Lung (tissue), 12 donors: ENCODE results near the gene SETD2. TPM values are rescaled to one million over a fixed set of nuclear protein-coding genes. Genes with fewer than 3 reads are reported as not detected.

Experiments
- ATAC-seq: fragments of 200-7000 bp; cut with Tn5 transposase; one replicate; pipeline ENCODE4 v1.9.1; 2020; ENCODE audit warnings: moderate number of reproducible peaks; ENCODE audit not compliant: insufficient read depth, low FRiP score
- DNase-seq, 3 donors: peaks; one replicate each; pipeline ENCODE4 v3.0.0-alpha.2; 2013 to 2017
- H3K27ac ChIP-seq, 2 donors: one replicate each; pipeline ENCODE4 v1.5.1; 2013; ENCODE audit warnings: mild to moderate bottlenecking in 2 of 2, moderate library complexity in 2 of 2, control low read depth in 1 of 2, inconsistent platforms in 1 of 2, low read depth in 1 of 2, low read length in 1 of 2
- H3K27me3 ChIP-seq, 3 donors: one replicate each; pipeline ENCODE4 v1.5.1; 2013; ENCODE audit warnings: low read length in 2 of 3; ENCODE audit not compliant: control insufficient read depth in 3 of 3, insufficient read depth in 3 of 3
- H3K36me3 ChIP-seq, 4 donors: one replicate each; pipeline ENCODE4 v1.5.1; 2013; ENCODE audit warnings: low read length in 4 of 4, mild to moderate bottlenecking in 1 of 4, moderate library complexity in 1 of 4; ENCODE audit not compliant: control insufficient read depth in 4 of 4, insufficient read depth in 4 of 4
- H3K4me1 ChIP-seq, 5 donors: one replicate each; pipeline ENCODE4 v1.5.1; 2013; ENCODE audit warnings: low read length in 5 of 5, mild to moderate bottlenecking in 2 of 5, moderate library complexity in 1 of 5; ENCODE audit not compliant: control insufficient read depth in 5 of 5, insufficient read depth in 5 of 5
- H3K4me3 ChIP-seq: one replicate; pipeline ENCODE4 v1.5.1; 2013; ENCODE audit warnings: mild to moderate bottlenecking, control low read depth, moderate library complexity
- H3K9ac ChIP-seq, 2 donors: one replicate each; pipeline ENCODE4 v1.5.1; 2013; ENCODE audit warnings: low read length in 2 of 2, control low read depth in 1 of 2; ENCODE audit not compliant: insufficient read depth in 1 of 2
- H3K9me3 ChIP-seq, 4 donors: one replicate each; pipeline ENCODE4 v1.5.1; 2013; ENCODE audit warnings: low read length in 3 of 4, mild to moderate bottlenecking in 1 of 4, moderate library complexity in 1 of 4; ENCODE audit not compliant: control insufficient read depth in 4 of 4, insufficient read depth in 3 of 4
- WGBS, 2 donors: extraction: QIAGEN DNeasy Blood & Tissue Kit; methylation state at CpG; one replicate each; pipeline ENCODE4 v1.1.7; 2013; 5-methylcytosine and 5-hydroxymethylcytosine counted together
- polyA plus RNA-seq, 2 donors: library from polyadenylated mRNA; stranded (reverse); fragments of 200-250 nt; gene quantifications; one replicate each; pipeline ENCODE4 v1.2.1, GENCODE V29; 2013
- total RNA-seq, 2 donors: library from RNA; depleted of rRNA in 1 of 2; stranded (reverse); fragments of >200 nt in 1 of 2; gene quantifications; one replicate each; pipeline ENCODE4 v1.2.1, GENCODE V29; 2014 to 2021
- TF ChIP-seq, protein P1 (sequence below): IDR thresholded peaks from 2 replicates; pipeline ENCODE4 v1.5.1; 2012; ENCODE audit warnings: mild to moderate bottlenecking; ENCODE audit errors: control extremely low read depth, extremely low read depth
- donor health status: control.
- donor health status: control.
- donor health status: Bipolar disorder and iron deficiency.
- donor health status: healthy.
- donor health status: DM: yes; HTN: yes; CAD: no.

SETD2 gene
- total and polyA plus RNA-seq, 4 donors, result 10.4 to 107 (median 25.0) TPM

DNA sequence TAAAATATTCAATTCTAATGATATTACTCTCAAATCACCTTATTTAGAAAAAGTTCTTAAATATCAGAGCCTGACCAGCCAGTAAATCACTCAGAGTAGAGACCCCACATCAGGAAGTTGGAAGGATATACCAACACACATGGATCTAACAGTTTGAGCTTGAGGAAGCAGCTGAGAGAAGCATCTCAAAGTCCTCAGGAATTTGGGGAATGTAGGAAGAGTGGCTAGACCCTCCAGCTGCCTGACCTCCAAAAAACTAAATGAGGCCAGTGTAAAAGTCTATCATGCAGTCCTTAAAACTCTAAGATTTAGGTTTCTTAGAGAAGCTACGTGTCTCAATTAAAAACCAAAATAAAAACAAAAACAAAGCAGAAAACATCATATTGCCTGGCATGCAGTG is 55.4 kb downstream of the SETD2 start:
- Histone ChIP-seq H3K9me3 (no peaks in the 10 kb centered on the region), H3K9ac (no peak overlapping the region), H3K4me3 (no peak overlapping the region), H3K36me3 (peaks cover 8 to 29% (median 14%) of the 10 kb centered on the region in 4 donors), H3K27ac (no peak overlapping the region), H3K27me3 (no peaks in the 10 kb centered on the region), H3K4me1 (peaks cover 0 to 3% (median 0%) of the 10 kb centered on the region in 5 donors)
- no peak for DNase-seq
- TF ChIP-seq, protein P1, sequence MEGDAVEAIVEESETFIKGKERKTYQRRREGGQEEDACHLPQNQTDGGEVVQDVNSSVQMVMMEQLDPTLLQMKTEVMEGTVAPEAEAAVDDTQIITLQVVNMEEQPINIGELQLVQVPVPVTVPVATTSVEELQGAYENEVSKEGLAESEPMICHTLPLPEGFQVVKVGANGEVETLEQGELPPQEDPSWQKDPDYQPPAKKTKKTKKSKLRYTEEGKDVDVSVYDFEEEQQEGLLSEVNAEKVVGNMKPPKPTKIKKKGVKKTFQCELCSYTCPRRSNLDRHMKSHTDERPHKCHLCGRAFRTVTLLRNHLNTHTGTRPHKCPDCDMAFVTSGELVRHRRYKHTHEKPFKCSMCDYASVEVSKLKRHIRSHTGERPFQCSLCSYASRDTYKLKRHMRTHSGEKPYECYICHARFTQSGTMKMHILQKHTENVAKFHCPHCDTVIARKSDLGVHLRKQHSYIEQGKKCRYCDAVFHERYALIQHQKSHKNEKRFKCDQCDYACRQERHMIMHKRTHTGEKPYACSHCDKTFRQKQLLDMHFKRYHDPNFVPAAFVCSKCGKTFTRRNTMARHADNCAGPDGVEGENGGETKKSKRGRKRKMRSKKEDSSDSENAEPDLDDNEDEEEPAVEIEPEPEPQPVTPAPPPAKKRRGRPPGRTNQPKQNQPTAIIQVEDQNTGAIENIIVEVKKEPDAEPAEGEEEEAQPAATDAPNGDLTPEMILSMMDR, result no peak
- 79 to 91% methylated on average over 1 of the region's 1 CpG for WGBS, 2 donors
- no peak for ATAC-seq

DNA sequence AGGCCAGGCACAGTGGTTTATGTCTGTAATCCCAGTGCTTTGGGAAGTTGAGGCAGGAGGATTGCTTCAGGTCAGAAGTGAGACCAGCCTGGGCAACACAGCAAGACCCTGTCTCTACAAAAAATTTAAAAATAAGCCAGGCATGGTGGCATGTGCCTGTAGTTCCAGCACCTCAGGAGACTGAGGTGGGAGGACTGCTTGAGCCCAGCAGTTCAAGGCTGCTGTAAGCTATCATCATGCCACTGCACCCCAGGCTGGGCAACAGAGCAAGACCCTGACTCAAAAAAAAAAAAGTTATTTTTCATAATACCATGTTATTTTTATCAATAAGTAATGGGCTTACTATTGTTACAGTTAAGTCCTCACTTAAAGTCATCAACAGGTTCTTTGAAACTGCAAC is 59.7 kb downstream of the SETD2 start:
- H3K4me1 ChIP-seq, result peaks cover 0 to 2% (median 0%) of the 10 kb centered on the region in 5 donors
- ATAC-seq, result no peak
- H3K4me3 ChIP-seq, result no peak overlapping the region
- H3K27me3 ChIP-seq, result no peaks in the 10 kb centered on the region
- DNase-seq, result no peak
- H3K9me3 ChIP-seq, result no peaks in the 10 kb centered on the region
- TF ChIP-seq, protein P1, result no peak
- no peak overlapping the region for H3K27ac ChIP-seq
- peaks cover 6 to 15% (median 10%) of the 10 kb centered on the region in 4 donors for H3K36me3 ChIP-seq
- no peak overlapping the region for H3K9ac ChIP-seq

DNA sequence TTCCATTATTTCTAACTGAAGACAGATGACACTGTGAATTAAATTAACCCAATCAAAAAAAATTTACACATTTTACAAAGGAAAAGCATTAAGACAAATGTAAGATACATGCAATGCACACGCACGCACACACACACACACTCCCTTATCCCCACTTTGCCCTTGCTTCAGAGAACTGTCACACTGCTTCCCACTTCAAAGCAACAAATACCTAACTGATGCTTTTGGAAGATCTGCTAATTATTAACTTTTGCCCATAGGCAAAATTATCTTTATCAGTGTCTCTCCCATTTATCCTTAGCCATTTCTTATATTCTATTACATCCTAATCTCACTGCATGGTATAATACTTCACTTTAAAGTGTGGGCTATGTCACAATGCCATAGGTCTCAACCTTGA is 60.3 kb downstream of the SETD2 start:
- ATAC-seq (no peak), DNase-seq (no peak)
- Histone ChIP-seq H3K4me3 (no peak overlapping the region), H3K9me3 (no peaks in the 10 kb centered on the region), H3K9ac (no peak overlapping the region), H3K27me3 (no peaks in the 10 kb centered on the region), H3K27ac (no peak overlapping the region), H3K36me3 (peaks cover 3 to 15% (median 9%) of the 10 kb centered on the region in 4 donors), H3K4me1 (peaks cover 0 to 2% (median 0%) of the 10 kb centered on the region in 5 donors)
- 46 to 80% methylated on average over 2 of the region's 2 CpGs for WGBS, 2 donors
- TF ChIP-seq, protein P1, result no peak

DNA sequence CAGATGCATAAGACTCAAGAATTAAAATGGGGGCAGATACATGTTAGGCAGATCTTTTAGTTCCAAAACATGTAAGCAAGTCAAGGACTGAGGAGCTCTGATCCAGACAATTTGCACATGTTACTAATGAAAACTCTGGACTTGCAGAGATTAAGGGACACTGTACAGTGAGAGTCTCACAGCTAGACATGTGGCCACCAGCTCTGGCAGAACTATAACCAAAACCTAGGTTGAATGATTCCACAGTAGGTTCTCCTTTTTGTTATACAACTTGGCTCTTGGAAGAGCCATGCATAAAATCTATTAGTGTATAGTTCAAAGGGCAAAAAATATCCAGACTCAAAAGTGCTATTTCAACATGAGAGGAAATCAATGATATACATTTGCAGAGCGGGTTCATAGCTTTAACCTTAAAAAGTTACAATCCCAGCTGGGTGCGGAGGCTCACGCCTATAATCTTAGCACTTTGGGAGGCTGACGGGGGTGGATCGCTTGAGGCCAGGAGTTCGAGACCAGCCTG is 61.8 kb downstream of the SETD2 start:
- Histone ChIP-seq H3K4me1 (peaks cover 0 to 2% (median 0%) of the 10 kb centered on the region in 5 donors), H3K27me3 (no peaks in the 10 kb centered on the region), H3K9ac (no peak overlapping the region), H3K9me3 (no peaks in the 10 kb centered on the region), H3K4me3 (no peak overlapping the region), H3K27ac (no peak overlapping the region), H3K36me3 (peaks cover 8 to 18% (median 11%) of the 10 kb centered on the region in 4 donors)
- DNase-seq (no peak), ATAC-seq (no peak)
- WGBS, 2 donors, result 97 to 98% methylated on average over 6 of the region's 6 CpGs
- TF ChIP-seq, protein P1, result no peak
